IPS DF 19.7 (cell line): ENCODE results near the gene LRFN4.
"Not testable (repeated sequence)": the region's sequence is repeated elsewhere in the genome, so short reads cannot be mapped to it uniquely, and the experiment has no call there.

Experiments
- DNase-seq: peaks from one replicate; pipeline ENCODE4 v3.0.0-alpha.2; 2013; ENCODE audit warnings: low read depth, low spot score

The LRFN4 gene

DNA sequence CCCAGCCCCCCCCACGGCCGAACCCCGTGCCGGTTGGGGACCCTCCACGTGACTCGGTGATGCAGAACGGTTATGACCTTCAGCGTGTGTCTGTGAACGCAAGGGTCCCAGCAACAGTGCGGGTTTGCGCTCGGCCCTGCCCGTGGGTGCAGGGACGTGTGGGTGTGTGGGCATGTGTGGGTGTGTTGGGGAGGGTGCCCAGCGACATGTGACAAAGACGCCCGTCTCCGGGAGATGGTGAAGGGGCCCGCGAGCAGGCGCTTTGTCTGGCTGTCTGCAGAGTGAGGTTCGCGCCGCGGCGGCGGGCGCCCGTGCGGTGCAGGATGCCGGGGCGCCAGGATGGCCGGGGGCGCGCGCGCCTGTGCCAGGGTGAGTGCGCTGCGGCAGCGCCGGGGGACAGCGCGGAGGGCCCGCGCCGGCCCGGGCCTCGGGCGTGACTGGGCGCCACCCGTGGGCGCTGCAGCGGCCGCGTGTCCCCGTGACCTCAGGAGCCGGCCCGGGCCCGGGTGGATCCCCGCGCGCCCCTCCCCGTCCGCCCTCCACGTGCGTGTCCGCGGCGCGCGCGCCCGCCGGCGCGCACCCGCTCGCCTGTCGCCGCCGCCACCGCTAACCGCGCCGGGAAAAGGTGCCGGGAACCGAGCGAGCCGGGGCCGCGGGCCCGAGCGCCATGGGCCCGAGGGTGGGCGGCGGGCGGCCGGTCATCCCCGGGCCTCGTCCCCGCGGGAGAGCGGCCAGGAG, at the start of gene LRFN4:
Gene LRFN4, plus strand, starts transcription at position 569 of the 738 bp plus-strand sequence. CDS start 681 bp downstream, outside the sequence.
- DNase-seq: no peak

- DNase-seq: no peak
These were observed 47.3 kb upstream of the LRFN4 start for GRCh38 chr11:66809592-66809991.

DNA sequence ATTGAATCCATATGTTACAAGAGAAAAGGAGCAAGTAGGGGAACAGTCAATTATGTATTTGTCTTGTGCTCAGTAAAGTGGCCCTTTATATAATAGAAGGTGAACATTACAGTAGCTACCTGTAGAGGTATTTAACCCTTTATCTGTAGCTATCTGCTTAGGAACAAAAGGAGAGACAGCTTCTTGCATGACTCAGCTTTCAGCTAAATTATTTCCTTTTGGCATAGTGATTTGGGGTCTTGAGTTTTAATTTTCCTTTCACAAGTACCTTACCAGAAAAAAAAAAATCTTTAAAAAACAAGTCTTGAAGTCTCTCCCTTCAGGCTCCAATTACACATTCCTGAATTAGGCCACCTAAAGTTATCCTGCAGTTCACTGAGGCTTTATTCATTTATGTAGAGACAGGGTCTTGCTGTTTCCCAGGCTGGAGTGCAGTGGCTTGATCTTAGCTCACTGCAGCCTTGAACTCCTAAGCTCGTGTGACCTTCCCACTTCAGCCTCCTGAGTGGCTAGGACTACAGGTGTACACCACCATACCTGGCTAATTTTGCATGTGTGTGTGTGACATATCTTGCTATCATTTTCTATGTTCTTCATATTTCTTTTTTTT, 46.2 kb upstream of the LRFN4 start:
- DNase-seq: no peak

DNA sequence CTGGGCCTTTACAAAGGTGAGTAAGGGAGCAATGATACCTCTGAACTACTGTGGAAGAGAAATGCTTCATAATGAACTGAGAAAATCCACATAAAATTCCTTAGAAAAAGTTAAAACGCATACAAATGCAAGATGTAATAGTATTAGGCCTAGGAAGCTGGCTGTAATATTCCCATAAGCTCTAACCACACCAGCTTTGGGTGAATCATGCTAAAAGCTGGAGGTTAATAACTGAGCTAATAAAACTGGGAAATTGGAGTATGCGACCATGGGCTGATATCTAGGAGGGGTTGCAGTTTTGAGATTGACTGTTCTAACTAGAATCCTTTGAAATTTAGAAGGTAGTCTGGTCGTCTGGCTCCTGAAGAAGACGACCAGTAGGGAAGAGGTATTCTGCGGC, 42.2 kb upstream of the LRFN4 start:
- DNase-seq: no peak

DNA sequence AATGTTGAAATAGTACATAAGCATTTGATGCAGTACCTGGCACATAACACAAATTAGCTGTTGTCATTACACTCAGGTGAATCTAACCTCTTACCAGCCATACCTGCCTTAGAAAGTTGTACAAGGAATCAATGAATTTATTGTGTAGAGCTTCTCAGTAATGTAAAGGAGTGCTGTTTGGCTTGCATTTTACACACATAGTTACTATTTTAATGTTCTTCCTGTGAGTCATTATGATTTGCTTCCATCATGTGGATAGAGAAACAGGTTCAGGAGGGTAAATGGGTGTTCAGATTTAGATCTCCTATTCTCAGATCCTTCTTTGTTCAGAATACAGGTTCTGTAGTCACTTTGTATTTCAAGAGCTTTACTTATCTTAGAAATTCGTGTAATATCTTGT, 41.2 kb upstream of the LRFN4 start:
- no peak for DNase-seq

DNA sequence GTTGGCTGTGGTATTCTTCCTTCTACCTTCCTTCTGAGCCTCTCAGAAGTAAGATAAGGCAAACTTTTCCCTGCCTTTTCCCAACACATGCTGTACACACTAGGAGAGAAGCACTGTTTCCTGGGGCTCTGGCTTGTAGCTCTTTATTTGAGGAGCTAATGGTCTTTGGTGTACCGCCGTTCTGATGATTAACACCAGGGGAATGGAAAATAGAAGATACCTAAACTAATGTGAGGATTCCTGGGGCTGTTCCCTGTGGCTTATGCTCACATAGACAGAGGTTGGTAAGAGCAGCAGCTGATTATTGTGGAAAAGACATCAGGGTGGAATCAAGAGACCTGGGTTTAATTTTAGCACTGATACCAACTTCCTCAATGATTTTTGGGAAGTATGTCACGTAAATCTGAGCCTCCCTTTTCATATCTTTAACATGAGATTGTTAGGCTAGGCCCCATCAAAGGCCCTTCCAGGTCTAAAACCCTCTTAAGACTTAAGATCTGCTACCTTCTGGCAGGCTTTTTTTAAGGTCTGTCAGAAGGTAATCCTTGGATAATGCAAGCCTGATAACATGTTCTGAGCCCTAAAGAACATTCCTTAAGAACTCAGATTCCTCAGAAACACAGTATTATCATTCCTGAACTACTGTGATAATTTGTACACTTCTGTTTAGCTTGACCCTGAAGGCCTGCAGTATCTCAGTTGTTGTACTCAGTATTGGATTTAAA, 38.5 kb upstream of the LRFN4 start:
- DNase-seq: no peak

- DNase-seq: no peak
These were observed 36.5 kb upstream of the LRFN4 start for GRCh38 chr11:66820381-66820780.

DNA sequence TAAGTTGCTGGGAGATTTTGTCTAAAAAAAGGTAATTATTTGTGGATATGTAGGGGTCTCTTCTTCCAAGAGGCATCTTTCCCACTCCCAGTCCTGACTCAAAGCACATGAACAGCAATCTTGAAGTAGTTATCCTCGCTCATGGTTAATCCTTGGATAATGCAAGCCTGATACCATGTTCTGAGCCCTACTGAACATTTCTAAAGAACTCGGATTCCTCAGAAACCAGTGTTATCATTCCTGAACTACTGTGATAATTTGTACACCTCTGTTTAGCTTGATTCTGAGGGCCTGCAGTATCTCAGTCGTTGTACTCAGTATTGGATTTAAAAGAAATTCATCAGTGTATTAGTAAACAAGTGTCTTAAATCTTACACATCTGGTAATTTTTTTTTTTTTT, 36.0 kb upstream of the LRFN4 start:
- no peak for DNase-seq

DNA sequence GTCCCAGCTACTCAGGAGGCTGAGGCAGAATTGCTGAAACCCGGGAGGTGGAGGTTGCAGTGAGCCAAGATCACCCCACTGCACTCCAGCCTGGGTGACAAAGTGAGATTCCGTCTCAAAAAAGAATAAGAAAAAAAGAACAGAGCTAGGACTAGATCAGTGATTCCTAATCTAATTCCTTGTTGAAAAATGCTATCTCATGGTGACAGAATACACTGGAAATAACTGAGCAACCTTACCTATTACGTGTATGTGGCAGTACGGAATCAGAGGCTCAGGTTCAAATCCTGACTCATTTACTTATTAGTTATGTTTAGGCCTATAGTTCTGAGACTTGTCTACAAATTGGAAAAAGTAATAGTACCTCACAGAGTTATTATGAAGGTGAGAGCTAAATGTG, 33.2 kb upstream of the LRFN4 start:
- DNase-seq: no peak

GRCh38 chr11:66824573-66824972, 32.3 kb upstream of the LRFN4 start:
- DNase-seq: not testable (repeated sequence)

GRCh38 chr11:66834539-66834845, 22.4 kb upstream of the LRFN4 start:
- DNase-seq: no peak

DNA sequence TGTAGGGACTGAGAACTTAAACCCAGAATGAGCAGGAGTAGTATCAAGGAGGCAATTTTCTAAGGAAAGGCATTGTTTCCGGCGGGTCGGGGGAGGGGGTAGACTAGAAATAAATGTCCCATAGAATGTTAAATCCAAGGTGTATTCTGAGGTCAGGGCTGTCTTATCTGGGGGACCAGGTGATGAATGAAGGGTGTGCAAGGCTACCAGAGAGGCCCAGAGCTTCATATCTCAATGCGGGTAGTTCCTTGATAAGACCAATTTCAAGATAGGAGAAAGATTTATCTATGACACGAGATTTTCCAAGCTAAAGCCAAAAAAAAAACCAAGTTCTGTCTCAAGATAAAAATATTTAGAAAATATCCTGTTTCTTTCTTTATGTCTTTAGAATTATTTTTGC, 21.9 kb upstream of the LRFN4 start:
- DNase-seq: no peak

GRCh38 chr11:66835768-66836405, 21.0 kb upstream of the LRFN4 start:
- no peak for DNase-seq

DNA sequence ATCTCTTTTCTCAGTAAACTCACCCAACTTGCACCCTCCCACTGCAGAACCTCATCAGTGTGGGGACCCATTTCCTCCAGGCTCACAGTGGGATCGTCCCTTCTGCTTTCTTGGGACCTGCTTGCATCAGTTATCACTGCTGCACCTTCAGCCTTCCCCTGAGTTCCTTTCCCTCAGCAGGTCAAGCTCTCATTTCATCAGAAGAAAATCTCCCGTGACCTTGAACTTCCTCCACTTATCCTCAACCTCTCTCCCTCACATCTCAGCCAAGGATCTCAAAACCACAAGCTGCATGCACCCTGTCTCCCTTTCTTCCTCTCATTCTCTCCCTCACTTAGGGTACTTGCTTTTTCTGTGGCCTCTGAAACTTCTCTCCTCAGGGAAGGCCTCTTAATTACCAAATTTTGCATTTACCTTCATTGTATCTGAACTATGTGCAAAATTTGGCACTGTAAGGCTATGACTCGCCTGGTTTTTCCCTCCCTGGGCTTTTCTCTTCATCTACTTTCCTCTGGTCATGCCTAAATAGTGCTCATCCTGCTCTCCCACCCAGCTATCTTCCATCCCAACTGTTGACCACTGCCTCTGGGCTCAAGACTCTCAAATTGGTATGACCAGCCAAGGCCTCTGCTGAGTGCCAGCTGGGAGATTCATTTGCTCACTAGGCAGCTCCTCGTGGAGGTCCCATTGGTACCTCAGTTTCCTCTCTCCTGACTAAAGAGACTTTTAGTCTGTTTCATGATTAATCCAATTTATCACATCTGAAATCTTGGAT, 16.4 kb upstream of the LRFN4 start:
- no peak for DNase-seq

DNA sequence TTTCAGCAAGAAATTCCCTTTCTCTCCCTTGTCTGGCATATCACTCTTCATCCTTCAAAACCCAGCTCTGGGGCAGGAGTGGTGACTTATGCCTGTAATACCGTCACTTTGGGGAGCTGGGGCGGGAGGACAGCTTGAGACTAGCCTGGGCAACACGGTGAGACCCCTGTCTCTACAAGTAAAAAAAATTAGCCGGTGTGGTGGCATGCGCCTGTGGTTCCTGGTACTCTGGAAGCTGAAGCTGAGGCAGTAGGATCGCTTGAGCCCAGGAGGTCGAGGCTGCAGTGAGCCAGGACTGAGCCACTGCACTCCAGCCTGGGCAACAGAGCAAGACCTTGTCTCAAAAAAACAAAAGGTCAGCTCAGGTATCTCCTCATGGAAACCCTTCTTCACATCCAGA, 15.0 kb upstream of the LRFN4 start:
- DNase-seq: no peak

GRCh38 chr11:66842501-66842895, 14.4 kb upstream of the LRFN4 start:
- DNase-seq: no peak

GRCh38 chr11:66842896-66843775, 13.7 kb upstream of the LRFN4 start, which contains the start of gene RCE1:
Gene RCE1, plus strand, starts transcription at chr11:66843441. Its CDS starts 15 bp downstream, at chr11:66843456.
- no peak for DNase-seq

- no peak for DNase-seq
These were observed 12.9 kb upstream of the LRFN4 start for GRCh38 chr11:66843776-66844495.

DNA sequence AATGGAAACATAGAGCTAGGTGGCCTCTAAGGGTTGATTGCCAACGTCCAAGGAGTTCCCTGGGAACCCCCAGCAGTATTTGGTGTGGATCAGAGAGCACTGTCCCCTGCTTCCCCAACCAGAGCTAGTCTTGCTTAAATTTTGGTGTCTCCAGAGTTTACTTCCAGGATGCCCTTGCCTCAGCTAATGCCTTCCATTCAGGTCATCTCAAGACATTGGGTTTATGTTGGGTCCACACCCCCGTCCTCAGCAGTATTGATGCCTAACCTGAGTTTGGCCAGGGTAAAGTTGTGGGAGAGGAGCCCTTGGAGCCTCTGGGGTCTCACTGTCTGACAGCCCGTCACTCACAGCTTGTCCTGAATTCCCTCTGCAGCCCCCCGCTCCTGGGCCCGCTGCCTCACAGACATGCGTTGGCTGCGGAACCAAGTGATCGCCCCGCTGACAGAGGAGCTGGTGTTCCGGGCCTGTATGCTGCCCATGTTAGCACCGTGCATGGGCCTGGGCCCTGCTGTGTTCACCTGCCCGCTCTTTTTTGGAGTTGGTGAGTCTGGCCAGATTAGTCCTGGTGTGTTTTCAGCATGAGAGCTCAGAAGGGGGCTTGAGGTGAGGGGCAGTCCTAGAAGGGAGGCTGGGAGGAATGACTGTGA, 12.2 kb upstream of the LRFN4 start:
- no peak for DNase-seq
